ENCODE results near the gene AOPEP. TPM values are rescaled to one million over a fixed set of nuclear protein-coding genes. Genes with fewer than 3 reads are reported as not detected.

AOPEP gene
- total RNA-seq, 1 experiment from 2014 or later, result 55.5 TPM

DNA sequence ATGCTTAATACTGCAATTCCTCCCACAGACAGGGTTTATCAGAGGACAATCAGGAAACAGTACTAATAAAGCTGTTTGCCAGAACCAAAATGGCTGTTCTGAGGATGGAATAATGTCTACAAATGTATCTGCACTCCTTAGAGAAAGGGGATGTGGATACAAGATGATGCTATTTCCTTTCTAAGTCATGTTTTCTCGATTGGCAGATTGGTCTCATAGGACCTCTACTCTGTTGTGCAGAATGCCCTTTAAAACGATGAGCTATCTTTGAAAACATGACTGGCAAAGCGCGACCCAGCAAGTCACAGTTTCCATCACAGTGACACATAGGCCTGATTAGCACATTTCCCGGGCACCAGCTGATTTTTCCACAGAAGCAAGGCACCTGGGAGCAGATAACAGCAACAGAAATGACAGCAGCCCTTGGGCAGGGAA is 54.0 kb downstream of the AOPEP start:
- in situ Hi-C loops (cut with HindIII; ENCODE audit: low pct_unique_long_range_greater_than_20kb, low sequenced_read_pairs), result no loop called here
- DNase-seq (ENCODE audit: low read depth), result peak; percentile 43

DNA sequence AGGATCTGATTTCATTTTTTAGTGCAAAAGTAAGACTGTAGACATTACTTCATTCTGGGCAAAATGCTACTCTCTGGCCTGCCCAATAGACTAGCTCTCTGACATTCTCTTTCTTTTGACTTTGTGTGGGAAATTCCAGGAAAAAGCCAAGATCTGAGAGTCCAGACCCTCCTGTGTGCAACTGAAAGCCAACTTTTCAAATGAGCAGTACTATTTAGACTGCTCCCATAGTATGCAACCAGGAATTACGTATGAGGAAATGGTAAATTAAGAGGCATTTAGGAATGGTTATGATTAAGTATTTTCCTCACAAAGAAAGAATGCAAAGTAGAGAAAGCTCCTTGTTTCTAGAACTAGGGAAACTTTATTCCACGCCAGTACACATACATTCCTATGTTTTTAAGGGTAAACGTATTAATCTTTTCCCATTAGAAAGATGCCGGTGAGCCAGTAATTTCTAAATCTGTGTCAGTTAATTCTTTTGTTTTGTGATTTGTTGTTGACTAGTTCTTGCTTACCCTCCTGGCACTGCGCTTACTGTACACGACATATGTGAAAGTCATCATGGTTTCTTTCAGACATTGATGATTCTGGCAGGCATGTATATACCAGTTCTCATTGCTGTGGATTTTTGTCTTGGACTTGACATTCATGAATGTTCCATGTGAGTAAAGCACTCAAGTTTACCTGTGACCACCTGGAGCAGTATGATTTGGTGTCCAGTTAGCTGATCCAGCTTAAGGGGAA is 56.0 kb downstream of the AOPEP start:
- in situ Hi-C loops (cut with HindIII; ENCODE audit: low pct_unique_long_range_greater_than_20kb, low sequenced_read_pairs), result no loop called here
- DNase-seq (ENCODE audit: low read depth), result no peak

DNA sequence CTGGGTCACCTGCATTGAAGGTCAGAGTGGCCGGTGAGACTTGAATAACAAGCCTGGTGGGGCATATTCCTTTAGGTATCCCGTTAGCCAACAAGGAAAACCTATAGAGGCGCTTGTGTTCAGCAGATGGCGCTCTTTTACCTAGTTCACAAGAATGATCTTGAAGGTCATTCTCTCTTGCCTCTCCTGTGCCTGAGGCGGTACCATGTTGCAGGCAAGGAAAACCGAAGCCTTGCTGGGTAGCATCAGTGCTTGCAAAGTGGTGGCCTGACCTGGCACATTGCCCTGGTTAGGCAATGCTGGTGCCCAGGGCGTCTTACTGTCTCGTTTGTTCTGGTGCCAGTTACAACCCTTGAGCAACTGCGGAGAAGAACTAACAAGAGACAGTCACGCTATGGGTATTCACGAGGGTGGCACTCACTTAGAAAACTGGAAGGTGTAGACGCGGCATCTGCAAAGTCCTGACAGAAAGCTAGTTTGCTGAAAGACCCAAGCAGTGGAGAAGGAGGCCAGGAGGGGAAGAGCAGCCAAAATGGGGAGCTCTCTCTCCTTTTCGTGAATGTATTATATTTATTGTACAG is 56.7 kb downstream of the AOPEP start:
- in situ Hi-C loops (cut with HindIII; ENCODE audit: low pct_unique_long_range_greater_than_20kb, low sequenced_read_pairs), result no loop called here
- DNase-seq (ENCODE audit: low read depth), result peak; percentile 95

DNA sequence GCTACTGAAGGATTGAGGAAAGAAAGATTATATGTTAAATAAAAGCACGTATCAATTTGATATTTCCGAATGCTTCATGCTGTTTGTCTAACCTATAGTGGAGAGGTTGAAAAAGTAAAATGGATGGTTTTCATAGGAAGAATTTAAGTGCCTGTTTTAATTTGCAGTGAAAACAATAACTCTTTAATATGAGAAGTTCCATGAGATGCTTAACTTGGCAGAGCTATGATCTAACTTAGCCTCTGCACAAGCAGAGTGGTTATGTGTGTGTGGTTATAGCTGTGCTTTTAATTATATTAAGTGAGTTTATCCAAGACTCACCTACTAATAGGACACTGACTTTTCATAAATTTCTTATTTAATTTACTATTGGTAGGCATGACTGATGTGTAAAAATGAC is 57.4 kb downstream of the AOPEP start:
- in situ Hi-C loops (cut with HindIII; ENCODE audit: low pct_unique_long_range_greater_than_20kb, low sequenced_read_pairs), result no loop called here
- DNase-seq (ENCODE audit: low read depth), result no peak

DNA sequence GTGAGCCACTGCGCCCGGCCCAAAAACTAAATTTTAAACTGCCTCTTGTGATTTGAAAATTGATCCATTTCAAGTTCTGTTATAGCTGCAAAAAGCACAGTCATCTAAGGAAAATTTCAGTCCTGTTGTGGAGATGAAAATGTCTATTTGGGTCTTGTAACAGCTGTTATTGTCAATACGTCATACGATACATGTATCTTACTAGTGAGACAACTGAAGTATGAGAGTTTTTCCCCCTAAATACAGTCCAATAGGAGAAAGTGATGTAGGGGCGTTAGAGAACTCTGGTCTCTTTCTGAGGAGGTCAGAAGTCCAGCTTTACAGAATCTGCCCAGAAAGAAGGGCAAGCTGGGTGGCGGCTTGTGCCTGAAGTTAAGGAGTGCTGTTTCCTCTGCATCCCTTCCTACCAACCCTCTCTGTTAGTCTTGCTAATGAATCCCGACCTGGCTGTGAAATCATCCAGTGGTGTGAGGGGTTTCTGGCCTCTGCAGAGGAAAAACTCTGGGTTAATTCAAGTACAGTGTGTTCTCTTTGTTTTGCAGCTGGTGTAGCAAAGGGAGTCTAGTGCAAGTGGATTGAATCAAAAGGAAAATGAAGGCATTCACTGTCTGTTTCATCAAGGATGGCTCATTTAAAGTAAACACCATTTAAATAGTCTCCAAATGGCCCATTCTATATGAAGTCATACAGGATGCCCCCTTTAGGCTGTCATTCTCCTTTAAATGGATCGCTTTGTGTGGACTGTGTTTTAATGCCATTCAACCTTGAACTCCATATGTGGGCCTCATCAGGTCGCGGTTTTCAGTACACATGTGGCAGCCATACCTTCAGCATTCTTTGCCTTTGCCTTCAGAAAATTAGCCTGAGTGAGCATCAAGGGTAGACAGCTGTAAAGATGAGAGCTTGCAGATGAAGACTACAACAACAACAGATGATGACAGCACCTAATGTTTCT is 59.0 kb downstream of the AOPEP start:
- DNase-seq (ENCODE audit: low read depth), result no peak
- in situ Hi-C loops (cut with HindIII; ENCODE audit: low pct_unique_long_range_greater_than_20kb, low sequenced_read_pairs), result no loop called here

DNA sequence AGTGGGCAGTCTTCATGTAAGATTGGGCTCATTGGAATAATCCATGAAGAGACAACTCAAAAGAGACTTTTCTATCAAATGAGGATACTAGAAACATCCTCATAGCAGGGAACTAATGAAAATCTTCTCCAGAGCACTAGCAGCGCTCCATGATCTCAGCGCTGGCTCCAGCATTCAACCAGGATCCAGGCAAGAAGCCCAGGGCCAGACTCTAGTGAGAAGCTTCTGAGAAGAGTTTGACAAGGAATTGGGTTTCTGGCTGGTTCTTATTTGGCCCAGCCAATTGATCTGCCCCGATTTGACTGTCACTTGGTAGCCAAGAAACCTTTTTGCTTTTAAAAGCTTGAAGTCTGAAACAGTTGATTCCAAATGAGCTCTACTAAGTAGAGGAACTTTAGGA is 60.1 kb downstream of the AOPEP start:
- DNase-seq (ENCODE audit: low read depth), result no peak
- in situ Hi-C loops (cut with HindIII; ENCODE audit: low pct_unique_long_range_greater_than_20kb, low sequenced_read_pairs), result no loop called here

DNA sequence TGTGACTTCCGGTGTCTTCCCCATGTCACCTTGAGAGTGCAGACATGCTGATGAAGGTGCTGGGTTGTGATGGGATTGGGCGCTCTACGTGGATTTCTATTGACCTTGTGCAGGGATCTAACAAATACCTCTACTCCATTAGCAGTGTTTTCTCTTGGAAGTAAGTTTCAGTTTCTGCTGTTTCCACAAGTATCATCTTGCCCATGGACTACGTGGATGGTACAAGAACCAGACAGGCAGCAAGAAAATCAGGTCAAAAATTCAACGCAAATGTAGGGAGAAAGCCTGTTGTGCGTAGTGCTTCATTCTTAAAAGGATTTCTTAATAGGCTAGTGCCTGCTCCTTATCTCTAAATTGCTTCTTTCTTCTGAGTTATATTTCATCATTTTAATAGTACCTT is 60.8 kb downstream of the AOPEP start:
- in situ Hi-C loops (cut with HindIII; ENCODE audit: low pct_unique_long_range_greater_than_20kb, low sequenced_read_pairs), result no loop called here
- DNase-seq (ENCODE audit: low read depth), result no peak

DNA sequence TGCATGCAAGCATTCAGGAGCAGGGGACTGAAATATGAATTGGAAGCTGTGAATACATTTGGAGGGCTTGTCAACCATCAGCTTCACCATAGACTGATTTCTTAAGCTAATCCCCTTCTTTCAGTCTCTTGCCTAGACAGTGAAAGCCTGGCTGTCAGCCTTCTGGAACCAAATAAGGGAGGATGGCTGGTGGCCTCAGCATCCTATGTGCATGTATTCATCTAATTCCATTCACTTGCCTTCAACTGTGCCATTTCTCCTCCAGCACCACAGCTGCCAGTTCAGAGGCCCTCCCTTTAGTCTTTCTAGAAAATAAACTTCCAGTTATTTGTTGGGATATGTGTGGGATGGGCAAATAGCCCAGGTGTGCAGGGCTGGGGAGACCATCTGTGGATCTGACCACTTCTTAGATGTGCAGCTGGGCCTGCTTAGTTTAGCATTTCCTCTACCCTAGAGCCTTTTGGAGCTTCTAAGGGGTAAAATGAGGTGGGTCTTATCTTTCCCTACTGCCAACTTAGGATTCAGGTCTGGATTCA is 62.1 kb downstream of the AOPEP start:
- no peak for DNase-seq (ENCODE audit: low read depth)
- in situ Hi-C loops (cut with HindIII; ENCODE audit: low pct_unique_long_range_greater_than_20kb, low sequenced_read_pairs), result no loop called here

DNA sequence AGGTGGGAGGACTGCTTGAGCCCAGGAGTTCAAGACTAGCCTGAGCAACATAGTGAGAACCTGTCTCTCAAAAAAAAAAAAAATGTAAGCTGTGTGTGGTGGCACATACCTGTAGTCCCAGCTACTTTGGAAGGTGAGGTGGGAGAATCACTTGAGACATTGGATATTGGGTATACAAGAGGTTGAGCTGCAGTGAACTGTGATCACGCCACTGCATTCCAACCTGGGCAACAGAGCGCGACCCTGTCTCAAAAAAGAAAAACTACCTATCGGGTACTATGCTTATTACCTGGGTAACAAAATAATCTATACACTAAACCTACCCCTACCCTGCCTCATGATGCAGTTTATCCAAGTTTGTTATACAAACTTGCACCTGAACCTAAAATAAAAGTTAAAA is 64.9 kb downstream of the AOPEP start:
- in situ Hi-C loops (cut with HindIII; ENCODE audit: low pct_unique_long_range_greater_than_20kb, low sequenced_read_pairs), result no loop called here
- no peak for DNase-seq (ENCODE audit: low read depth)

DNA sequence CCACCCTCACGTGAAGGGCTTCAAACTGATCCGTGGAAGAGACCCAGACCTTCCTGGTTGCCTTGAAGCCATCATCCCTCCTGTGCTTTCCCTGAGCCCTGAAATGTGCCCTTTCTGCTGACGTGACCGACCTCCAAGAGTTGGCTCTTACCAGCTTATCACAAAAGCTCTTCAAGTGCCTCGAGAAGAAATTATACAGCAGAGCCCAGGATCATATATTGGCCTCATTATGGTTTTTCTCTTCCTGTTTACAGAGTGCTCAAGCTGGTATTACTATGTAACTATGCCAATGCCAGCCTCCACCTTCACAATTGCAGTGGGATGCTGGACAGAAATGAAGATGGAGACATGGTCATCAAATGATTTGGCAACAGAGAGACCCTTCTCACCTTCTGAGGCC is 66.0 kb downstream of the AOPEP start:
- in situ Hi-C loops (cut with HindIII; ENCODE audit: low pct_unique_long_range_greater_than_20kb, low sequenced_read_pairs), result no loop called here
- peak; percentile 27 for DNase-seq (ENCODE audit: low read depth)

DNA sequence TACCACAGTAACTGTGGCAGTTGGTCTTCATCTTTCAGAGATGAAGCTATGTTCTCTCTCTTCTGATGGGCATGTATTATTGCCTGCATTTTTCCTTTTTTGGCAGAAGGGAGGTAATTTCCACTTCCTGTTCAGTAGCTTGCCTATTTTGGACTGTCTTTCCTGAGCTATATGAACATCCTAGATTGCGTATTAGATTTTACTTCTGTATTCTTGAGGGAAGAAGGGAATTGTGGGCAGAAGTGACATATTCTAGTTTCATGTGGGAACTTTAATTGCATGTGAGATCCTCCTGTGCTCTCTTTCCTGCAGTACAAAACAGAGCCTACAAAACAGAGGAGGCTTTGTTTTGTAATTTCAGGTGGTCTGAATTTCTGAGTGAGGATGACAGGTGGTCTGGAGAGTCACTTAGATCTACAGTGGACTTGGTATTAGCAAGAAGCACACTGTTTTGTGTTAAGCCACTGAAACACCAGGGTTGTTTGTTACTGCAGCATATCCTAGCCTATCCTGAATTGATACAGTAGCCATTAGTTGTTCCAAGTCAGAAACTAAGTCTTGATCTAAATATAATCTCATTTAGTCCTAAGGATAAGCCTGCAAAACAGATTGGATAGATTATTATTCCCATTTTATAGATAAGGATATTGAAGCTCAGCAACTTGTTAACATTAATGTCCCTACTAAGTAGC is 68.1 kb downstream of the AOPEP start:
- no peak for DNase-seq (ENCODE audit: low read depth)
- in situ Hi-C loops (cut with HindIII; ENCODE audit: low pct_unique_long_range_greater_than_20kb, low sequenced_read_pairs), result no loop called here

DNA sequence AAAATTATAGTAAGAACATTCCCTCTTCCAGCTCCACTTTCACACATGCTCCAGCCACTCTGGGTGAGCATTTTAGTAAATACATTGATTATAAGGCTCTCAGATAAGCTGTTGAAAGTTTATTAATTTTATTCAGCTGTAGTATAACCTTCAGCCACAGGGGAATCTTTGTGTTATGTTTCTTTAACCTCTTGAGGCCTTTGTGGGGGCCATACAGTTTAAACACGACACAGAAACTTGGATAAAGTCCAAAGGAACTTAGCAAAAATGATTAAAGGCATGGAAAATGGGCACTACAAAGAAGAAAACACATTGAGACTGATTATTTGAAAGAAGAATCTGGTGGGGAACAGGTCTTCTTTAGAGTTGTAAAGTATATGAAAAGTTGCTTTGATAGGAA is 70.2 kb downstream of the AOPEP start:
- no peak for DNase-seq (ENCODE audit: low read depth)
- in situ Hi-C loops (cut with HindIII; ENCODE audit: low pct_unique_long_range_greater_than_20kb, low sequenced_read_pairs), result no loop called here

DNA sequence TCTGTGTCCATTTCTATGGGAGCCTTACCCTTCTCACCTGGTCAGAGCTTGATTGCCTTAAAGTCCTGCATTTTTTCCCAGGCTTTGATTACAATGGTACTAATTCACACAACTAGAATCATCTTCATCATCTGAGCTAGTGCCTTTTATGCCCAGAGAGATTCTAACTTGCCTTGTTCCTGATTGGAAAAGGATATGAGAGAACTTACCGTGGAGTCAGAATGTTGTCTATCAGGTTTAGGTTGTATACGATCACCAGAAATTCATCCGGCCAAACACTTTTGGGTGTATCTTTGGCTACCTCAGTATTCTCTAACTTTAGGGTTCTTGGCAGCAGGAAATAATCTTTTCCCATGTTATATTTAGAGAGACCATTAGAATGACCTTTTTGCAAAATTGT is 71.7 kb downstream of the AOPEP start:
- in situ Hi-C loops (cut with HindIII; ENCODE audit: low pct_unique_long_range_greater_than_20kb, low sequenced_read_pairs), result no loop called here
- DNase-seq (ENCODE audit: low read depth), result no peak

DNA sequence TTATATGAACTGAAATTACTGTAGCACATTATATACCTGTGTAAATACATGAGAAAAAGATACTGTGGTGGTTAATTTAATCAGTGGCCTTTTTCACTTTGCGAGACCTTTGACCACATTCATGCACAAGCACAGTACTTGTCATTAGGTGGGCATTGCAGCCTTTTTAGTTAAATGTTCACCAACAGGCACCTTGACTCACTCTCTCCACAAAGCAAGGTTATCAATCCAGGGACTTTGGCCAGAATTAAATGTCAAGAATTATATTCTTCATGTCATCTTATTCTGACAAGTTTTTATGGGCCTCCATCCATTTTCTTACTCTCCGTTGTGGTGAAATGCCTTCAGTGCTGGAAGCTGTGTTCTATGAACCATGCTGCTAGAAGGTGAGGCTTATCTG is 72.2 kb downstream of the AOPEP start:
- DNase-seq (ENCODE audit: low read depth), result no peak
- in situ Hi-C loops (cut with HindIII; ENCODE audit: low pct_unique_long_range_greater_than_20kb, low sequenced_read_pairs), result no loop called here

DNA sequence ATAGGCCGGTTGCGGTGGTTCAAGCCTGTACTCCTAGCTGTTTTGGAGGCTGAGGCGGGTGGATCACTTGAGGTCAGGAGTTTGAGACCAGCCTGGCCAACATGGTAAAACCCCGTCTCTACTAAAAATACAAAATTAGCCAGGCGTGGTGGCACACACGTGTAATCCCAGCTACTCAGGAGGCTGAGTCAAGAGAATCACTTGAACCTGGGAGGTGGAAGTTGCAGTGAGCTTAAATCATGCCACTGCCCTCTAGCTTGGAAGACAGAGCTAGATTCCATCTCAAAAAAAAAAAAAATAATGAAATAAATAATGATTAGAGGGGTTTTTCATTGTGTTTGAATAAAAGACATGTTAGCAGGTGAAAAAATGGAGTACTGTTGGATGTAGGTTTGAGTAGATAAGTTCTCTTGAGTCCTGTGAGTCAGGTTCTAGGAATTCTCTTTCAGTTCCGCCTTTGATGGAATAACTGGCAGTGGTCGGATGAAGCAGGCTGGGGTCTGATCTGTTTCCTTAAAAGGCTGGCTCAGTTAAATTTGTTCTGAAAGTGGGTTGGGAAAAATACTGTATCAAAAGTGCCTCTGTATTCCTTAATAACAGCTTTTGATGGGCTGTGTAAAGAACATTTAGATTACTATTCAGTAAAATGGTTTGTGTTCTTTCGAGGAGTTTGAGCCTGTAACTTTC is 73.2 kb downstream of the AOPEP start:
- in situ Hi-C loops (cut with HindIII; ENCODE audit: low pct_unique_long_range_greater_than_20kb, low sequenced_read_pairs), result no loop called here
- DNase-seq (ENCODE audit: low read depth), result no peak

DNA sequence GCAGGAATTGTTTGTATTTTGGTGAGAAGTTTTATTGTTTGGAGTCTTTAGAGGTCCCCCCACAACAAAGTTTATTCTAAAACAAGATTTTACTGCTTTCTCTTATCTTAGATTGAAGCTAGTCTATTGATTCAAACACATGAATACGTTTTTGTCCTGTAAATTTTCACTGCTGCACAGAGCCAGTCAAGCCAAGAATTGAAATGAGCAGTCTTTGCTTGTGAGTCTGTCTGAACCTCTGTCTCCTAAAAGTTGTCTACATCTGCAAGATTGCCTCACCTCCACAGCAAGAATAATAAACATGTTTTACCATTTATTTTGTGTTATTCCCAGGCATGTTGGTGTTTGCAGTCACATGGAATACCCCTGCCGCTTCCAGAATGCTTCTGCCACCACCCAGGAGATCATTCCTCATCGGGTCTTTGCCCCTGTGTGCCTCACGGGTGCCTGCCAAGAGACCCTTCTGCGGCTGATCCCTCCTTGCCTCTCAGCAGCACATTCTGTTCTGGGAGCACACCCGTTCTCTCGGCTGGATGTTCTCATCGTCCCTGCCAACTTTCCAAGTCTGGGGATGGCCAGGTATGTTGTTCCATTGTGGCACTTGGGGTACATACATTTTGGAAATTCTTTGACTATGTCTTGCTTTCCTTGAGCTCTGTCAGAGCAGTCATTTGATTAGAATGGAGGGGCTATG is 74.1 kb downstream of the AOPEP start:
- DNase-seq (ENCODE audit: low read depth), result no peak
- in situ Hi-C loops (cut with HindIII; ENCODE audit: low pct_unique_long_range_greater_than_20kb, low sequenced_read_pairs), result no loop called here

DNA sequence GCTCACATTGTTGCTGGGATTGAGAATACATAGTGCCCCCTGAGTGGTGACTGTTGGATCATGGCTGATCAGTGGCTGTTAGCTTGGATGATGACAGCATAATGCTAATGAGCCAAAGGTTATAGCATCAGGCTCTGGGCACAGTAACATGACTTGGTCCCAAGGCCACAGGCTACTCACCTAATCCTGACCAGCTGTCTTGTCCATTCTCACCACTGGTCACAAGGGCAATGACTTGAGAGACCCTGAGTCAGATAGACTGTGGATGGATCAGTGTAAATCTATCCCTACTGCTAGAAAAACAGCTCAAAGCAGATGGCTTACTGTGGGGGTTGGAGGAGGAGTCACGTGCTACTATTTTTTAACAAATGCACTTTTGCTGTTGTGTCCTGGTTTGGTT is 74.7 kb downstream of the AOPEP start:
- in situ Hi-C loops (cut with HindIII; ENCODE audit: low pct_unique_long_range_greater_than_20kb, low sequenced_read_pairs), result no loop called here
- no peak for DNase-seq (ENCODE audit: low read depth)
